HFF-Myc (cell line): ENCODE data around the gene WFDC1.

Source experiments
- DNase-seq: peaks from one replicate; pipeline ENCODE4 v3.0.0-alpha.2; 2011; ENCODE audit warnings: low read depth; ENCODE audit errors: extremely low read depth
- H3K4me3 ChIP-seq: replicated peaks from 2 replicates; pipeline ENCODE4 v1.5.1; 2011; ENCODE audit warnings: low read depth, mild to moderate bottlenecking, control low read depth, low read length
- TF ChIP-seq, protein P1 (sequence below): IDR thresholded peaks from 2 replicates; pipeline ENCODE4 v1.5.1; 2012; ENCODE audit warnings: mild to moderate bottlenecking, low read depth, low read length, control low read depth; ENCODE audit errors: missing control alignments

The WFDC1 gene

GRCh38 chr16:84308120-84308519 lies 13.4 kb downstream of the WFDC1 start:
- no peak for DNase-seq
- TF ChIP-seq, protein P1, sequence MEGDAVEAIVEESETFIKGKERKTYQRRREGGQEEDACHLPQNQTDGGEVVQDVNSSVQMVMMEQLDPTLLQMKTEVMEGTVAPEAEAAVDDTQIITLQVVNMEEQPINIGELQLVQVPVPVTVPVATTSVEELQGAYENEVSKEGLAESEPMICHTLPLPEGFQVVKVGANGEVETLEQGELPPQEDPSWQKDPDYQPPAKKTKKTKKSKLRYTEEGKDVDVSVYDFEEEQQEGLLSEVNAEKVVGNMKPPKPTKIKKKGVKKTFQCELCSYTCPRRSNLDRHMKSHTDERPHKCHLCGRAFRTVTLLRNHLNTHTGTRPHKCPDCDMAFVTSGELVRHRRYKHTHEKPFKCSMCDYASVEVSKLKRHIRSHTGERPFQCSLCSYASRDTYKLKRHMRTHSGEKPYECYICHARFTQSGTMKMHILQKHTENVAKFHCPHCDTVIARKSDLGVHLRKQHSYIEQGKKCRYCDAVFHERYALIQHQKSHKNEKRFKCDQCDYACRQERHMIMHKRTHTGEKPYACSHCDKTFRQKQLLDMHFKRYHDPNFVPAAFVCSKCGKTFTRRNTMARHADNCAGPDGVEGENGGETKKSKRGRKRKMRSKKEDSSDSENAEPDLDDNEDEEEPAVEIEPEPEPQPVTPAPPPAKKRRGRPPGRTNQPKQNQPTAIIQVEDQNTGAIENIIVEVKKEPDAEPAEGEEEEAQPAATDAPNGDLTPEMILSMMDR, result peak; percentile 65
- H3K4me3 ChIP-seq, result no peak overlapping the region

DNA sequence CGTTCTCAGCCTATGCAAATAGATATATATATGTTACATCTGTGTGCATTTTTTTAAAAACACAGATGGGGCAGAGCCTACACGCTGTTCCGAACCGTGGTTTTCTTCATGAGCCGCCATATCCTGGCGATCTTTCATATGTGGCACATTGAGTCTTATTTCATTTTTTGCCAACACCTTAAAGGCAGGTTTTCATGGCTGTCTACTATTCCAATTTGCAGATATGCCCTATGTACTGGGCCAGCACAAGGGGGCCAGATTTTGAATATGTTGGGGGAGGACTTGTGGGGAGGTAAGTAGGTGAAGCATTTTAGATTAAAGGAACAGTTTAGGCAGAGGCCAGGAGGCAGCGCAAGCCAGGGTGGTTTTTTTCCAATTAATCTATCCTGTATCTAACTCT lies 16.0 kb downstream of the WFDC1 start:
- no peak overlapping the region for H3K4me3 ChIP-seq
- DNase-seq, result no peak
- TF ChIP-seq, protein P1, result no peak

DNA sequence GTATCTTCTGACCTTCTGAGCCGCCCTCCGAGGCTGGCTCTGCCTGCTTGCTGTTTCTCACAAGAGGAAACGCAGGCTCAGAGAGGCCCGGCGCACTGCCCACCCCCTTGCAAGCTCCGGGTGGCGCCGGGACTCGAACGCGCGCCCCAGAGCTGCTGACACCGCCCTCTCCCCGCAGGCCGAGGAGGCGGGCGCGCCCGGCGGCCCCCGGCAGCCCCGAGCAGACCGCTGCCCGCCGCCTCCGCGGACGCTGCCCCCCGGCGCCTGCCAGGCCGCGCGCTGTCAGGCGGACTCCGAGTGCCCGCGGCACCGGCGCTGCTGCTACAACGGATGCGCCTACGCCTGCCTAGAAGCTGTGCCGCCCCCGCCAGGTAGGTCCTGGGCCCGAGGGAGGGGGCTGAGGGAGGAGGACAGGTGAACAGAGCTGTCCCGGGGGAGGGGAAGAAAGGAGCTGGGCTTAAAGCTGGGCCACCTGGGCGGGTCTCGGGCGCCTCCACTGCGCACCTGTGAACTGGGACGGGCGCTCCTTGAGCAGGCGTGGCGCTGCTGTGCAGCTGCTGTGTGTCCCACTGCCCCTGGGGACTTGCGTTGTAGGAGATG lies 18.2 kb downstream of the WFDC1 start:
- DNase-seq, result no peak
- TF ChIP-seq, protein P1, result no peak
- no peak overlapping the region for H3K4me3 ChIP-seq

DNA sequence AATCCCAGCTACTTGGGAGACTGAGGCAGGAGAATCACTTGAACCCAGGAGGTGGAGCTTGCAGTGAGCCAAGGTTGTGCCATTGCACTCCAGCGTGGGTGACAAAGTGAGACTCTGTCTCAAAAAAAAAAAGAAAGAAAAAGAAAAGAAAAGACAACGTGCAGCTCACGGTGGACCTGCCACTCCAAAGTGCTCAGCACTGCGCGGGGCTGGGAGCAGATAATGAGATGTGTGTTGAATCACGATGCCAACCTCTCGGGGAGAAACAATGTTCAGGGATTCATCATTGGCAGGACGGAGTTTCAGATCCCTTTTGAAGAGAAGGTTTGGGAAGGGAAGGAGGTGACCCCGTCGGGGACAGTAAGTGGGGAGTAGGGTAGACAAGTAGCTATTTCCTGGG lies 19.2 kb downstream of the WFDC1 start:
- no peak for DNase-seq
- no peak overlapping the region for H3K4me3 ChIP-seq
- TF ChIP-seq, protein P1, result no peak

DNA sequence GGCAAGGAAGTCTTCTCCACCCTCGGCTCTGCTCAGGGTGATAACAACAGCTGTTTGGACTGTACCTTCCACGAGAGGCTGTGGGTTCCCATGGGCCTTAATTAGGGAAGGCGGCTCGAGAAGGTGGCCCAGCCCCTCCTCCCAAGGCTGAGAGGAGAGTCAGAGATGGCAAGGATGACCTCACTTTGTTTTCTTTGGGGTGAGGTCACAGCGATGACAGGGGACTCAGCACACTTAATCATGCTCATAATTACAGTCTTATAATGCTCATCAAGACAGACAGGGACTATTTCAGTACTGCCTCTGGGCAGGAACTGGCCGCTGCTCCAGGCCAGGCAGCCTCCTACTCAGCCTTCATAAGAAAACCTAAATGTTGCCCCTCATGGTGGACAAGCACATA lies 19.7 kb downstream of the WFDC1 start:
- DNase-seq, result no peak
- no peak overlapping the region for H3K4me3 ChIP-seq
- TF ChIP-seq, protein P1, result no peak

- H3K4me3 ChIP-seq, result no peak overlapping the region
- TF ChIP-seq, protein P1, result no peak
- DNase-seq, result no peak
Observed at GRCh38 chr16:84314814-84315213, 20.1 kb downstream of the WFDC1 start.

GRCh38 chr16:84315422-84315821 lies 20.7 kb downstream of the WFDC1 start:
- TF ChIP-seq, protein P1, result no peak
- no peak overlapping the region for H3K4me3 ChIP-seq
- DNase-seq, result no peak
